Neural progenitor cell (in vitro differentiated cells): Measurements from ENCODE around the gene MED31. TPM values are rescaled to one million over a fixed set of nuclear protein-coding genes. Genes with fewer than 3 reads are reported as not detected.

Source experiments
- DNase-seq: peaks from one replicate; pipeline ENCODE4 v3.0.0-alpha.2; 2016; ENCODE audit warnings: low spot score
- H2AFZ ChIP-seq: fragments of 200-600 bp; sonication (generic); replicated peaks from 2 replicates; pipeline ENCODE4 v1.6.1; 2016; ENCODE audit warnings: antibody characterized with exemption
- H3F3A ChIP-seq: fragments of 200-600 bp; sonication (generic); 2 replicates; pipeline ENCODE4 v1.6.1; 2016; ENCODE audit warnings: antibody characterized with exemption, low read depth
- H3K27ac ChIP-seq: fragments of 200-600 bp; sonication (generic); 2 replicates; pipeline ENCODE4 v1.5.1; 2016; ENCODE audit warnings: mild to moderate bottlenecking
- H3K27me3 ChIP-seq: fragments of 200-600 bp; sonication (generic); 2 replicates; pipeline ENCODE4 v1.6.1; 2016; ENCODE audit warnings: mild to moderate bottlenecking, moderate library complexity
- H3K36me3 ChIP-seq: fragments of 200-600 bp; sonication (generic); 2 replicates; pipeline ENCODE4 v1.5.1; 2016
- H3K4me1 ChIP-seq: fragments of 200-600 bp; sonication (generic); 2 replicates; pipeline ENCODE4 v1.6.1; 2016; ENCODE audit warnings: mixed run types
- H3K4me2 ChIP-seq: fragments of 200-600 bp; sonication (generic); 2 replicates; pipeline ENCODE4 v1.6.1; 2016
- H3K4me3 ChIP-seq: fragments of 200-600 bp; sonication (generic); 2 replicates; pipeline ENCODE4 v1.5.1; 2016
- H3K79me2 ChIP-seq: fragments of 200-600 bp; sonication (generic); 2 replicates; pipeline ENCODE4 v1.6.1; 2016; ENCODE audit warnings: low read depth
- H3K9ac ChIP-seq: fragments of 200-600 bp; sonication (generic); 2 replicates; pipeline ENCODE4 v1.6.1; 2016
- H3K9me3 ChIP-seq: fragments of 200-600 bp; sonication (generic); 2 replicates; pipeline ENCODE4 v1.5.1; 2016; ENCODE audit warnings: low read depth
- H4K20me1 ChIP-seq: fragments of 200-600 bp; sonication (generic); 2 replicates; pipeline ENCODE4 v1.6.1; 2016; ENCODE audit warnings: low read depth
- H3K27ac Mint-ChIP-seq: 3 replicates; pipeline ENCODE4 v1.8.0; 2021; ENCODE audit warnings: mixed read lengths
- H3K27me3 Mint-ChIP-seq: 2 replicates; pipeline ENCODE4 v1.8.0; 2022; ENCODE audit warnings: low read depth, mild to moderate bottlenecking, inconsistent platforms, moderate library complexity, mixed read lengths; ENCODE audit not compliant: insufficient read depth
- H3K36me3 Mint-ChIP-seq: 3 replicates; pipeline ENCODE4 v1.8.0; 2021; ENCODE audit warnings: mixed read lengths
- H3K4me1 Mint-ChIP-seq: 3 replicates; pipeline ENCODE4 v1.8.0; 2021; ENCODE audit warnings: mixed read lengths
- H3K4me3 Mint-ChIP-seq: 3 replicates; pipeline ENCODE4 v1.8.0; 2021; ENCODE audit warnings: mild to moderate bottlenecking, moderate library complexity, mixed read lengths
- H3K9me3 Mint-ChIP-seq: 3 replicates; pipeline ENCODE4 v1.8.0; 2020; ENCODE audit warnings: mixed read lengths
- EZH2 ChIP-seq: fragments of 200-600 bp; sonication (generic); IDR thresholded peaks from 2 replicates; pipeline ENCODE4 v1.6.1; 2017; ENCODE audit warnings: antibody characterized with exemption, mild to moderate bottlenecking, moderate library complexity
- EZH2phosphoT487 ChIP-seq: fragments of 200-600 bp; sonication (generic); IDR thresholded peaks from 2 replicates; pipeline ENCODE4 v1.6.1; 2017; ENCODE audit warnings: antibody characterized with exemption
- total RNA-seq: library from RNA; depleted of rRNA; stranded (reverse); fragments of >200 nt; gene quantifications from 2 replicates; pipeline ENCODE4 v1.2.3, GENCODE V29; 2015; ENCODE audit warnings: low replicate concordance
- TF ChIP-seq, protein P1 (sequence below): fragments of 200-600 bp; sonication (generic); IDR thresholded peaks from 2 replicates; pipeline ENCODE4 v1.5.1; 2017; ENCODE audit warnings: antibody characterized with exemption, mild to moderate bottlenecking

Gene MED31
- total RNA-seq, 1 donor from 2014 or later: 35.7 TPM

DNA sequence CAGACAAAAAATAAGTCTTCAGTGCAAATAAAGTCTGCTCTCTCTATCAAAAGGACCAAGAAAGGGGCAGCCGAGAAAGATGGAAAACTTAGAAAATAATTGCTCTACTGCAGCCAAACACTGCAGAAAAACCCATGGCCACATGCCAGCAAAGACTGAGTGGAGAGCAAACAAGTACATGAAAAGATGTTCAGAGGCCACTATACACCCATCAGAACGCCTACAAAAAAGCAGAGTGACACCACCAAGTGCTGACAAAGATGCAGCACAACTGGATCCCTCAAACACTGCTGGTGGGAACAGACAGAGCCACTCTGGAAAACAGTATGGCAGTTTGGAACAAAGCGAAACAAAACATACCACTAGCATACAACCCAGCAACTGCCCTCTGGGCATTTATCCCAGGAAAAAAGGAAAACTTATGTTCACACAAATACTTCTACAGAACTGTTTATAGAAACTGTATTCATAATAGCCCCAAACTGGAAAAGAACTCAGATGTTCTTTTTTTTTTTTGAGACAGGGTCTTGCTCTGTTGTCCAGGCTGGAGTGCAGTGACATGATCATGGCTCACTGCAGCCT is 47.6 kb downstream of the MED31 start:
- Histone ChIP-seq H3K4me2 (no peak overlapping the region), H3K79me2 (no peaks in the 10 kb centered on the region), H3K4me1 (no peaks in the 10 kb centered on the region), H3K27me3 (no peaks in the 10 kb centered on the region), H3K9ac (no peak overlapping the region), H3K36me3 (peaks cover 5% of the 10 kb centered on the region), H2AFZ (no peak overlapping the region), H3K27ac (no peak overlapping the region), H3F3A (no peaks in the 10 kb centered on the region), H3K4me3 (no peak overlapping the region), H4K20me1 (no peaks in the 10 kb centered on the region), H3K9me3 (no peaks in the 10 kb centered on the region)
- H3K36me3 Mint-ChIP-seq: peaks cover 27% of the 10 kb centered on the region
- DNase-seq: no peak
- TF ChIP-seq EZH2phosphoT487 (no peak), EZH2 (no peak)
- TF ChIP-seq, protein P1, sequence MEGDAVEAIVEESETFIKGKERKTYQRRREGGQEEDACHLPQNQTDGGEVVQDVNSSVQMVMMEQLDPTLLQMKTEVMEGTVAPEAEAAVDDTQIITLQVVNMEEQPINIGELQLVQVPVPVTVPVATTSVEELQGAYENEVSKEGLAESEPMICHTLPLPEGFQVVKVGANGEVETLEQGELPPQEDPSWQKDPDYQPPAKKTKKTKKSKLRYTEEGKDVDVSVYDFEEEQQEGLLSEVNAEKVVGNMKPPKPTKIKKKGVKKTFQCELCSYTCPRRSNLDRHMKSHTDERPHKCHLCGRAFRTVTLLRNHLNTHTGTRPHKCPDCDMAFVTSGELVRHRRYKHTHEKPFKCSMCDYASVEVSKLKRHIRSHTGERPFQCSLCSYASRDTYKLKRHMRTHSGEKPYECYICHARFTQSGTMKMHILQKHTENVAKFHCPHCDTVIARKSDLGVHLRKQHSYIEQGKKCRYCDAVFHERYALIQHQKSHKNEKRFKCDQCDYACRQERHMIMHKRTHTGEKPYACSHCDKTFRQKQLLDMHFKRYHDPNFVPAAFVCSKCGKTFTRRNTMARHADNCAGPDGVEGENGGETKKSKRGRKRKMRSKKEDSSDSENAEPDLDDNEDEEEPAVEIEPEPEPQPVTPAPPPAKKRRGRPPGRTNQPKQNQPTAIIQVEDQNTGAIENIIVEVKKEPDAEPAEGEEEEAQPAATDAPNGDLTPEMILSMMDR: no peak
- no peak overlapping the region for H3K4me3 Mint-ChIP-seq
- H3K27ac Mint-ChIP-seq: no peak overlapping the region
- H3K4me1 Mint-ChIP-seq: no peaks in the 10 kb centered on the region
- H3K27me3 Mint-ChIP-seq: peaks cover 4% of the 10 kb centered on the region
- H3K9me3 Mint-ChIP-seq: no peaks in the 10 kb centered on the region

GRCh38 chr17:6602141-6602540 is 49.3 kb downstream of the MED31 start:
- Histone ChIP-seq H3K4me3 (no peak overlapping the region), H3K9ac (no peak overlapping the region), H3K27ac (no peak overlapping the region), H2AFZ (no peak overlapping the region), H3K9me3 (no peaks in the 10 kb centered on the region), H3F3A (no peaks in the 10 kb centered on the region), H3K4me2 (no peak overlapping the region), H3K27me3 (no peaks in the 10 kb centered on the region), H3K4me1 (no peaks in the 10 kb centered on the region), H4K20me1 (no peaks in the 10 kb centered on the region), H3K36me3 (peaks cover 11% of the 10 kb centered on the region), H3K79me2 (no peaks in the 10 kb centered on the region)
- H3K4me3 Mint-ChIP-seq: no peak overlapping the region
- no peaks in the 10 kb centered on the region for H3K4me1 Mint-ChIP-seq
- peaks cover 24% of the 10 kb centered on the region for H3K36me3 Mint-ChIP-seq
- no peak overlapping the region for H3K27ac Mint-ChIP-seq
- TF ChIP-seq EZH2 (no peak), EZH2phosphoT487 (no peak)
- TF ChIP-seq, protein P1: no peak
- DNase-seq: no peak
- no peaks in the 10 kb centered on the region for H3K9me3 Mint-ChIP-seq
- peaks cover 4% of the 10 kb centered on the region for H3K27me3 Mint-ChIP-seq

- Histone ChIP-seq H3K4me3 (no peak overlapping the region), H2AFZ (no peak overlapping the region), H3K79me2 (no peaks in the 10 kb centered on the region), H4K20me1 (no peaks in the 10 kb centered on the region), H3K36me3 (peaks cover 18% of the 10 kb centered on the region), H3K9me3 (no peaks in the 10 kb centered on the region), H3K27ac (no peak overlapping the region), H3K9ac (no peak overlapping the region), H3K4me2 (no peak overlapping the region), H3K4me1 (no peaks in the 10 kb centered on the region), H3F3A (no peaks in the 10 kb centered on the region), H3K27me3 (no peaks in the 10 kb centered on the region)
- no peaks in the 10 kb centered on the region for H3K4me1 Mint-ChIP-seq
- no peak for DNase-seq
- H3K9me3 Mint-ChIP-seq: no peaks in the 10 kb centered on the region
- peaks cover 22% of the 10 kb centered on the region for H3K36me3 Mint-ChIP-seq
- H3K4me3 Mint-ChIP-seq: no peak overlapping the region
- no peak overlapping the region for H3K27ac Mint-ChIP-seq
- no peak for TF ChIP-seq EZH2phosphoT487
- TF ChIP-seq, protein P1: no peak
- TF ChIP-seq EZH2: no peak
- H3K27me3 Mint-ChIP-seq: no peaks in the 10 kb centered on the region
Observed at GRCh38 chr17:6599364-6599763, 52.0 kb downstream of the MED31 start.
